ENCODE measurements around the gene GLRX5. TPM values are rescaled to one million over a fixed set of nuclear protein-coding genes. Genes with fewer than 3 reads are reported as not detected.

The GLRX5 gene
- total RNA-seq, 2 donors from 2014 or later, result 21.5 to 49.1 TPM

DNA sequence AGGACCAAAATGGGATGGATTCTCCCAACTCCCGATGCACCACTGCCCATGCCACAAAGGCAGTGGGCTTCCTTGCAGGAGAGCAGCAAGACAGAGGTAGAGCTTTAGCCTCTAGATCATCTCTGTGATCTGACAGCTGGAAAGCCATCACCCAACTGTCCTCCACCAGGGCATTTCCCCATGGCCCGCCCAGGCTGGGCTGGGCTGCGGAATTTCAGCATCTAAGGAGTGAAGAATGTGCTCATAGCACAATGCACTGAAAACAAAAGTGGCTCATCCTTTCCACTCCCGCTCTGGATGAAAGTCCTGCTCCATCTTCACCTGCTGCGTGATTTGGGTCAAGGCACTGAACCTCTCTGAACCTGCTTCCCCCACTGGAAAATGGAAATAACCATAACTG is 24.0 kb upstream of the GLRX5 start:
- no peak for ATAC-seq

DNA sequence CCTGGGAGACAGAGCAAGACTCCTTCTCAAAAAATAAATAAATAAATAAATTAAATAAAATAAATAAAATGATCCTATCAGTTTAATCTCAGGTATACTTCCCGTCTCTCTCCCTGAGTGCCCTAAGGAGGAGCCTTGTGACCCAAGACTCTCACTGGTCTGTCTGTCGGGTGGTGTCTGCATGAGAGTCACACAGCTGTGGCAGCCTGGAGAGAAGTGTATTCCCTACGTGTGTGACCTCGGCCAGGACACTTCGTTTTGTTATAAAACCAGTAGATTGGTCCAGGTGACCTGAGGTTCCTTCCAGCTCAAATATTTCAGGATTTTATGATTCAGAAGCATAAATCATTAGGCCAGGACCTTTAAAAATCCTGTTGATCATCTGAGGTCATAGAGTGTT is 23.2 kb upstream of the GLRX5 start:
- Histone ChIP-seq H3K4me1 (peaks cover 16% of the 10 kb centered on the region), H3K4me3 (no peak overlapping the region), H3K36me3 (replicated peaks in 1 of 2; ENCODE audit: insufficient read depth in 1 of 2, low read depth in 2 of 2) (no peaks in the 10 kb centered on the region), H3K27ac (no peak overlapping the region), H3K27me3 (no peaks in the 10 kb centered on the region), H3K9me3 (no peaks in the 10 kb centered on the region)
- WGBS, 2 donors, result 52 to 54% methylated on average over 5 of the region's 5 CpGs
- DNase-seq, result no peak
- intact Hi-C loops (cut with DNase I), result no loop called here
- TF ChIP-seq POLR2A (IDR thresholded peaks at IDR 0.05), result no peak
- TF ChIP-seq, protein P1, sequence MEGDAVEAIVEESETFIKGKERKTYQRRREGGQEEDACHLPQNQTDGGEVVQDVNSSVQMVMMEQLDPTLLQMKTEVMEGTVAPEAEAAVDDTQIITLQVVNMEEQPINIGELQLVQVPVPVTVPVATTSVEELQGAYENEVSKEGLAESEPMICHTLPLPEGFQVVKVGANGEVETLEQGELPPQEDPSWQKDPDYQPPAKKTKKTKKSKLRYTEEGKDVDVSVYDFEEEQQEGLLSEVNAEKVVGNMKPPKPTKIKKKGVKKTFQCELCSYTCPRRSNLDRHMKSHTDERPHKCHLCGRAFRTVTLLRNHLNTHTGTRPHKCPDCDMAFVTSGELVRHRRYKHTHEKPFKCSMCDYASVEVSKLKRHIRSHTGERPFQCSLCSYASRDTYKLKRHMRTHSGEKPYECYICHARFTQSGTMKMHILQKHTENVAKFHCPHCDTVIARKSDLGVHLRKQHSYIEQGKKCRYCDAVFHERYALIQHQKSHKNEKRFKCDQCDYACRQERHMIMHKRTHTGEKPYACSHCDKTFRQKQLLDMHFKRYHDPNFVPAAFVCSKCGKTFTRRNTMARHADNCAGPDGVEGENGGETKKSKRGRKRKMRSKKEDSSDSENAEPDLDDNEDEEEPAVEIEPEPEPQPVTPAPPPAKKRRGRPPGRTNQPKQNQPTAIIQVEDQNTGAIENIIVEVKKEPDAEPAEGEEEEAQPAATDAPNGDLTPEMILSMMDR (IDR thresholded peaks at IDR 0.05), result no peak
- no peak for ATAC-seq

More for the DNA sequence above, 24.0 kb upstream of the GLRX5 start:
- H3K27me3 ChIP-seq, result no peaks in the 10 kb centered on the region
- peaks cover 13% of the 10 kb centered on the region for H3K4me1 ChIP-seq
- 81 to 84% methylated on average over 4 to 5 of the region's 5 CpGs for WGBS, 2 donors
- TF ChIP-seq, protein P1 (IDR thresholded peaks at IDR 0.05), result no peak
- TF ChIP-seq POLR2A (IDR thresholded peaks at IDR 0.05), result no peak
- H3K4me3 ChIP-seq, result no peak overlapping the region
- DNase-seq, result no peak
- intact Hi-C loops (cut with DNase I), result no loop called here
- H3K36me3 ChIP-seq (replicated peaks in 1 of 2; ENCODE audit: insufficient read depth in 1 of 2, low read depth in 2 of 2), result no peaks in the 10 kb centered on the region
- no peaks in the 10 kb centered on the region for H3K9me3 ChIP-seq
- H3K27ac ChIP-seq, result no peak overlapping the region

DNA sequence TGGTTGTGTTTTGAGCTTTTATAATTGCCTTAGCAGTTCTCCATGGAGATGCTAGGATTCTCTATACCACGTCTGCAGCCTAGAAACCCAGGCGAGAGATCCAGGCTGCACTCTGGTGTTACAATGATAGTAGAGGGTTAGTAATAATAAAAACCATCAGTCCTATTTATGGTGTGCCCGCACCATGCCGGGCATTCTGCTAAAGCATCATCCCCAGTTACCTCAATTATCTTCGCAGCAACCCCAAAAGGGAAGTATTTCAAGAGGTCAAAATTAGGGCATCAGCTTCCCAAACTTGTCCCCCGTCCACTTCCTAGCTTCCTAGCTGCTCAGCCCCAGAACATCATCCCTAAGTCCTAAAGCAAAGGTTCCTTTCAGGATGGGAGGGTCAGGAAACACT is 21.6 kb upstream of the GLRX5 start:
- no peak overlapping the region for H3K27ac ChIP-seq
- DNase-seq (no peak), ATAC-seq (no peak)
- H3K9me3 ChIP-seq, result no peaks in the 10 kb centered on the region
- 77 to 83% methylated on average over 6 of the region's 6 CpGs for WGBS, 2 donors
- intact Hi-C loops (cut with DNase I), result no loop called here
- no peaks in the 10 kb centered on the region for H3K27me3 ChIP-seq
- peaks cover 25% of the 10 kb centered on the region for H3K4me1 ChIP-seq
- TF ChIP-seq, protein P1 (IDR thresholded peaks at IDR 0.05), result no peak
- TF ChIP-seq POLR2A (IDR thresholded peaks at IDR 0.05), result no peak
- no peaks in the 10 kb centered on the region for H3K36me3 ChIP-seq (replicated peaks in 1 of 2; ENCODE audit: insufficient read depth in 1 of 2, low read depth in 2 of 2)
- H3K4me3 ChIP-seq, result no peak overlapping the region

DNA sequence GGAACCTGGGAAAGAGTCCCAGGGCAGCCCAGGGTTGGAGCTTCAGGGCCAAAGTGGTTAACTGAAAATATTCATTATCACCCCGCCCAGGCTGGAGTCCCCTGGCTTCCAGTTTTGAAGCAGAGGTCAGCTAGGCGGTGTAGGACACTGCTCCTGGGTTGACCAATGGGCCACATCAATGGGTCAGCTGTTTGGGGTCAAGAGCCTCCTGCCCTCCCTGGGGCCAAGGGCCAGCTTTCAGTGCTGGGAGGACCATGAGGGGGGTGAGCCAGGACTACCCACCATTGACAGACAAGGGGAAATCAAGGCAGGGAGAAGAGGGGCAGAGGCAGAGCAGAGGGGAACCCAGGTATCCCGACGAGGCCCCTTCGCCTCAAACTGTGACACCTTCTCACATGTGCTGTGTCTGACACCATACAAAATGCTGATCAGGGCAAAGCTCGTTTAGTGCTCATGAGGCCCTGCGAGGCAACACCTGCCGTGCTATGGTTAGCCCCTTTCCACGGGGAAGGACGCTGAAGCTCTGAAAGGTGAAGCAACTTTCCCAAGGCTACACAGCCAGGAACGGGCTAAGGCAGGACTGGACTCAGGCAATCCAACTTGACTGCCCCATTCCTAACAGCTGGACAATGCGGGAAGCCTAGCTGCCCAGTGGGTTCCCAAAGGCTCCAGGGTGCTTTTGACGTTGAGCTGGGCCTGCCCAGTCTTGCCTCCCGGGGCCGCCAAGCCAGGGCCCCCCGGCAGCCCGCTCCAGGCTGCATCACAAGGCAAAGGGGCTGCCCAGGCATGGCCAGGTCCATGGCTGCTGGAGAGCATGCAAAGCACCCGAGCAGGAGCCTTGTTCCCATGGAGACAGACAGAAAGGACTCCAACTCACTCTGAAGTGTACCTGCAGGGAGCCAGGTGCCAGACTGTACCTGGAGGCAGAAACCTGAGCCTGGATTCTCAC is 20.4 kb upstream of the GLRX5 start:
- Histone ChIP-seq H3K4me3 (no peak overlapping the region), H3K36me3 (replicated peaks in 1 of 2; ENCODE audit: insufficient read depth in 1 of 2, low read depth in 2 of 2) (no peaks in the 10 kb centered on the region), H3K4me1 (peaks cover 25% of the 10 kb centered on the region), H3K27ac (no peak overlapping the region), H3K9me3 (no peaks in the 10 kb centered on the region), H3K27me3 (no peaks in the 10 kb centered on the region)
- no peak for ATAC-seq
- intact Hi-C loops (cut with DNase I), result no loop called here
- TF ChIP-seq, protein P1 (IDR thresholded peaks at IDR 0.05), result no peak
- no peak for TF ChIP-seq POLR2A (IDR thresholded peaks at IDR 0.05)
- peak in 1 of 4 donors; percentile 57 for DNase-seq
- WGBS, 2 donors, result 63 to 66% methylated on average over 6 to 18 of the region's 18 CpGs
